Stimulated activated naive CD8-positive, alpha-beta T cell treated with anti-CD3 and anti-CD28 coated beads, Interleukin-15, Interleukin-2, amounts not matched to agents 100 U/mL and 50 U/mL, for 24 hours (primary cell): ENCODE data around the gene PATJ.
"Not testable (repeated sequence)": the region's sequence is repeated elsewhere in the genome, so short reads cannot be mapped to it uniquely, and the experiment has no call there.

Experiments used
- ATAC-seq: fragments of 150-1000 bp; cut with Tn5 transposase; one replicate; pipeline ENCODE4 v1.10.0; 2021
- DNase-seq: peaks from one replicate; pipeline ENCODE4 v3.0.0; 2021

Gene PATJ

DNA sequence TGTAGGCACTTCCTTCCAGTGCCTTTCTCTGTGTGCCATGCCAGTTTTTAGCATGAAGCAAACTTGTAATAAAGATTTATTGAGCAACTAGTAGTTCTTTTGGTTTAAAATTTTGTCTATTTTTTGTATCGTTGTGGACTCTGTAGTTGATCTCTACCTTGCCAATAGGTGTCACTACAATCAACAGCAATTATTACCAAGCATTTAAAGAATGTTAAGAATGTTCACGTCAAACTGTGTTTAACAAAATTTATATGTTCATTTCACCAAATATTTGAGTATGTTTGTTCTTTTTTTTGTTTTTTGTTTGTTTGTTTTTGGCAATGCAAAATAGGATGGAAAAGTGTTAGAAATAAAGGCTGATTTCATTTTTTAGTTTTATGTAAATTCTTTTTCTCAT lies 208.1 kb downstream of the PATJ start:
- DNase-seq (no peak), ATAC-seq (no peak)

GRCh38 chr1:61951731-61952580 lies 209.7 kb downstream of the PATJ start:
- ATAC-seq (no peak), DNase-seq (no peak)

- no peak for DNase-seq
- no peak for ATAC-seq
Measured at GRCh38 chr1:61952675-61953074, 210.4 kb downstream of the PATJ start.

DNA sequence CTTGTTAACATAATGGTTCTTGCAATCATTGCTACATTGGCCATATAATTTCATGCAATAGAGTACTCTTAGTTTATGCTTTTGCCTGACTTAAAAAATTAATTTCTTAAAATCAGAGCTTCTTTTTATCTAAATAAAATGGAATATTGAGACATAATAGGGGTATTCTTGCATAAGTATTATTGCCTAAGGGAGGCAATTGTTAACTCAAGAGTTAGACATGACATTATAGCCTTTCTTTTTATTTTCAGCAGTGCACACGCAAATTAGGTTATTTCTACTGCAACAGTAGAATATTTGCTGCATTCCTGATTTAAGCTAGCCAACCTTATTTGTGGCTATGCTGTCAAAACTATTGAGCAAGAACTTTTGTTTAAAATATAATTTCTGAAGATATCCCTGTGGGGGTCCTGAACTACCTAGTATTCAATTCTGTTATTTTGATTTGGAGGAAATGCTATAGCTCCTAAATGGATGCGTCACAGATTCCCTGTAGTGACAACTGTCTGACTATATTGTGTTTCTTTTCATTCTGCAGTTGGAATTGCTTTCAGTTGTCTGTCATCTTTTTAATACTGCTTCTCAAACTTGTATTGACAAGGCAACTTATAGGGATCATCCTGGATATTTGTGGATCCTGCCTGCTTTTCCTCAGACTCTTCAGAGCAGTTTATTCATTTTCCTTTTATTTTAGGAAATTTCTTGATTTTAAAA lies 211.0 kb downstream of the PATJ start:
- DNase-seq: no peak

DNA sequence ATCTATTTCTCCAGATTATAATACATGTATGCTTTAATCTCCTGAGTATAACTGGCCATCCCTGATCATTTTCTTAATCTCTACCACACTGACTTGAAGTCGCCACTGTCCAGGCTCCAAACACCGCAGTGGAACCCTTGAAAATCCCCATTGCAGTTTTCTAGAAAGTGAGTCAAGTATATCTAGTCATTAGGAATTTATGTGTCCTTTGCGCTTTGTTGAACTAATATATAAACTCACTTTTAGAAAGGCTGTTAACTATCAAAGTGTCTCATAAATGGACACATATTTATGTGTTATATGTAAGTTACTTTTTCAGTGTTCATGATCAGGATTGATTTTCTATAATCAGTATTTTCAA lies 211.5 kb downstream of the PATJ start:
- no peak for ATAC-seq

More for the DNA sequence above, 211.0 kb downstream of the PATJ start:
- ATAC-seq: no peak

GRCh38 chr1:61955261-61955660 lies 213.0 kb downstream of the PATJ start:
- ATAC-seq (no peak), DNase-seq (no peak)

More for the DNA sequence above, 211.5 kb downstream of the PATJ start:
- DNase-seq: no peak

DNA sequence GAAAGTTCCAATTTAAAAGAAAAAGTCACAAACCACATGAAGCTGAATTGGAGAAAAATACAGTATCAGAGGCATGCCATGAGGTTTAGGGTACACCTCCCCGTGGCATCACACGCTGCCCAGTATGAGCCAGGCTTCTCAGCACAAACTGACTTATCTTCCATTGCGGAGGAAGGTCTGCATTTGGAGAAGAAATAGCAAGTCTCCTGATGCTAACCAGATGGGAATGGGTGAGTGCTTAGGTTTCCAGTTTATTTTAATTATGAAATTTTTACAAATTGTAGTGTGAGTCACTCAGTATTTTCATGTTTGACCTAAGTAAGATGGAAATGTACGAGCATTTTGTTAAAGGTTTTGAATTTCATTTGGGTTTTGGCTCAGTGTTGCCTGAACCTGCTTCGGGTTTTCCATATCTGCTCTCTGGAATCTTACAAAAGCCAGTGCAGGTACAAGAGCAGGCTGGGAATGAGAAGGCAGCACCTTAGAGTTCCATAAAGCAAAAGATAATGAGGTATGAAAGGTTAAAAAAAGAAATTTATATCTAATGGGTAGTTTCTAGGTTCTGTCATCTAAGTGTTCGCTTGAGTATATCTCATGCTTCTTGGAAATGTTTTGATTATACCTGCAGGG lies 213.9 kb downstream of the PATJ start:
- ATAC-seq (no peak), DNase-seq (no peak)

DNA sequence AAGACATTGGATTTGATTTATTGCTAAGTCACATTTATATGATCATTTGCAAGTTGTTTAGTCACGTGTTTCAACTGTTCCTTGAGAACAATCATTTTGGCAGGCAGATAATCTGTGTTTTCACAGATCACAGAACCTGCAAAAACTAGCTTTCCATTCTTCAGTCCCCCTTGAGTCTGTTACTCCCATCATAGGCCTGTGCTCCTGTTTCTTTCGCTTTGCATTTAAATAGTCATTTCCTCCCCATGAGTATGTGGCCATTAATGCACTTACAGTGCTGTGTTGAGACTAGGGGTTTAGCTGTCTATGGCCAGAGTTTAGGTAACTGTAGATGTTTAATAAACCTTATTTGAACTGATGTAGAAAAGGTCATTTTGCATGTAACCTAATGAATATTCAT lies 214.5 kb downstream of the PATJ start:
- DNase-seq: no peak
- no peak for ATAC-seq

DNA sequence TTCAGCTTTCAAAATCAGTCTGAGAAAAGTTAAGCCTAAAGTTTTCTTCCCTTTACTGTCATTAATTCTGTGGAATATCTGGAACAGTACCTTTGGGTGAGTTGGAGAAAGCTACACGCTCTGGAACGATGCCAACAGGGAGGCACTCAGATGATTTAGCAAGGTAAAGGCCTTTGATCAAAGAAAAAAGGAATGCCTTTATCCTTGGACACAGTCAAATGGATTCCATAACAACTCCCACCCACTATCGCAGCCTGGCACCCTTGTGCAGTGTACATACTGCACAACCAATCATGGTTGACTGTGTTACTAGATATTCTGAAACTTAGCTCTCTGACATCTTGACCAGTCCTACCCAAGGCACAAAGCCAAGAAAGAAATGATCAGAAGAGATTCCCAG lies 218.7 kb downstream of the PATJ start:
- ATAC-seq: no peak

GRCh38 chr1:61962631-61963030 lies 220.4 kb downstream of the PATJ start:
- DNase-seq (no peak), ATAC-seq (no peak)

More for the DNA sequence above, 218.7 kb downstream of the PATJ start:
- no peak for DNase-seq

GRCh38 chr1:61966450-61967225 lies 224.4 kb downstream of the PATJ start:
- DNase-seq, ATAC-seq: not testable (repeated sequence)

DNA sequence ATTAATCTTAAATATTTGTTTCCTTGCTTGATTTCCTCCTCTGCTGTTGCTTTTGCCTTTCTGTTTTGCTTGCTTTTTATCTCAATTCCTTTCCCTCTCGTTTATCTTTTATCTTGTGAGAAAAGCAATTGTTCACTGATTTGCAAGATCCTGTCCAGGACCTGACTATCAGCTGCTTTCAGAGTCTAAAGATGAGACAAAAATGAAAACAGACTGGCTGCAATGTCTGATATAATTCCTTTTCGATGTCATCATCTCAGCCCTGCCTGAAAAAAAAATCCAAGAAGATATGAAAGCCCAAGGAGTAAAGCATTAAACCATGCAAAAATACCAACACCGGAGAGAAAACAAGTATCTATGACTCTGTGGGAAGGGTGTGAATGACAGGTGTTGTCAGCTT lies 225.5 kb downstream of the PATJ start:
- ATAC-seq (no peak), DNase-seq (no peak)

- DNase-seq (no peak), ATAC-seq (no peak)
Measured at GRCh38 chr1:61968869-61969268, 226.6 kb downstream of the PATJ start.

GRCh38 chr1:61973100-61973837 lies 231.0 kb downstream of the PATJ start:
- no peak for ATAC-seq

GRCh38 chr1:61975638-61976037 lies 233.4 kb downstream of the PATJ start:
- ATAC-seq (no peak), DNase-seq (no peak)

More at GRCh38 chr1:61973100-61973837, 231.0 kb downstream of the PATJ start:
- no peak for DNase-seq

GRCh38 chr1:61976566-61976965 lies 234.3 kb downstream of the PATJ start:
- ATAC-seq (no peak), DNase-seq (no peak)

- DNase-seq (no peak), ATAC-seq (no peak)
Measured at GRCh38 chr1:61978796-61979195, 236.5 kb downstream of the PATJ start.

DNA sequence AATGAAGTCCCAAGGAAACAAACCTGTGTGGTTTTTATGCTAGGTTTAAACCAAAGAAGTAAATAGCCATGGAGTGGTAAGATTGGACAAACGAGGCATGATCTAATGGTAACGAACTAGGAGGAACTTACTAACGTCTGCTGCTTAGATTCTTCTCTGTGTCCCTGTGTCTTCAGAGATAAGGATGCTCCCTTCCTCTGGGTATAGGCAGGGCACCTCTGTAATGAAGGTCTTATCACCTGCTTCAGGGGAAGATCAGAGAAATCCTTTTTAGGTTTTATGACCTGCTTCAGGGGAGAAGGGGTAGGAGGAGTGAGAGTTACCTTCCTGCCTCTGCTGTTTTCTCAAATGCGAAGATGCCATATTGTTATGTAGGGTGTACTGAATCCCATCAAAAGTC lies 237.4 kb downstream of the PATJ start:
- DNase-seq (no peak), ATAC-seq (no peak)

- peak; percentile 78 for ATAC-seq
Measured at GRCh38 chr1:61980561-61980960, 238.3 kb downstream of the PATJ start.

GRCh38 chr1:61981870-61982660 lies 239.8 kb downstream of the PATJ start:
- ATAC-seq (no peak), DNase-seq (no peak)

More at GRCh38 chr1:61980561-61980960, 238.3 kb downstream of the PATJ start:
- DNase-seq: peak; percentile 21

DNA sequence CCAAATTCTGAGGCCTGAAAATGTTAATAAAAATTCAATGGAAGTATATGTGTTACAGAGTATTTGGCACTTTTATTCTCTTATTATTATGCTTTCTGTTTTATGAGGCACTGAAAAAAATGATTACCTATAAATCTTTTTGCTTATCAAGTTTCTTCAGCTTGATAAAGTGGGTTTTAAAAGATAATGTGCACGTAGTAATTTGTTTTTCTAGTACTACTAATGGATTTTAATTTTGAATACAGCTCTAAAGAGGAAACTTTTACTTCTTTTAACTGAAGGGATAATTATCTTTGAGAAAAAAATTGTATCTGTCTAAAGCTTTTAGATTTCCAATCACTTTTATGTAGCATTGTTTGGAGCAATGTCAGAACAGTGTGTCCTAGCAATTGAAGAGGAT lies 241.0 kb downstream of the PATJ start:
- ATAC-seq: no peak
- no peak for DNase-seq
